HG03139 (cell line): ENCODE data around the gene CTSG.
"Not testable (repeated sequence)": the region's sequence is repeated elsewhere in the genome, so short reads cannot be mapped to it uniquely, and the experiment has no call there.

Source experiments
- ATAC-seq: cut with Tn5 transposase; IDR thresholded peaks from one replicate; pipeline ENCODE4 v1.9.1; 2021; ENCODE audit not compliant: unreplicated experiment

CTSG gene, protein sequence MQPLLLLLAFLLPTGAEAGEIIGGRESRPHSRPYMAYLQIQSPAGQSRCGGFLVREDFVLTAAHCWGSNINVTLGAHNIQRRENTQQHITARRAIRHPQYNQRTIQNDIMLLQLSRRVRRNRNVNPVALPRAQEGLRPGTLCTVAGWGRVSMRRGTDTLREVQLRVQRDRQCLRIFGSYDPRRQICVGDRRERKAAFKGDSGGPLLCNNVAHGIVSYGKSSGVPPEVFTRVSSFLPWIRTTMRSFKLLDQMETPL

DNA sequence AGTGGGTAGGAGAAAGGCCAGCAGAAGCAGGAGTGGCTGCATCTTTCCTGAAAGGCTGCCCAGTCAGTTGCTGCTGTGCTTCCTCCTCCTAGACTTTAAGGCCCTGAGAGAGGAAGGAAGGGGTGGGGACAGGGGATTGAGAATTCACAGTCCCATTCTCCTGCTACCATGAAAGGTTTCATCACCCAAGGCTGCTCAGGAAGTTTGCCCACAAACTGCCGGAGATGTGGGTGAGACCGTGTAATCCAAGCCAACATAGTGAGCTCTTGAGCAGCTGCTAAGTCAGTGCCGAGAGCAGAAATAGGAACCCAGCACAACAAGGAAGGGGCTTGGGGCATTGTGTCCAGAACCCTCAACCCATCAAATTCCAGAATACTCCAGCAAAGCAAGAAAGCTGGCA is at the start of gene CTSG:
CTSG (minus strand) TSS at position 69 of the 400 bp plus-strand sequence; CDS start at position 42, 27 bp downstream.
- ATAC-seq, result no peak

DNA sequence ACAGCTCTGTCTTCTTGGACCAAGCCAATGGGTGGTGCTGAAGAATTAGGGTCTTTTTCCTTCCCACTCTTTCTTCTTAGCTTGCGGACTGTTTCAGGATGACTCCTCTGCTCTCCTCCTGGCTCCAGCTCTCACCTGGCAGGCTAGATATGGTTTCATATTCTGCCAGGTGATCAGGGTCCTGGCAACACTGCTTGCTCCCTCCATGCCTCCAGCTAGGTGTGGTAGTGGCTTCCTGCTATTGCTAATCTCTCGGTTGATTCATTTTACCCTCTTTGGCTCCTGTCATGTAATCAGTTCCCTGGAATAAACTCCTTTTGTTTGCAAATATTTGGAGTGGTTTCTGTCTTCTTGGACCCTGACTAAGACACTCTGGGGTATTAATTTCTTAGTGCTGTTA is 37.7 kb upstream of the CTSG start:
- no peak for ATAC-seq

DNA sequence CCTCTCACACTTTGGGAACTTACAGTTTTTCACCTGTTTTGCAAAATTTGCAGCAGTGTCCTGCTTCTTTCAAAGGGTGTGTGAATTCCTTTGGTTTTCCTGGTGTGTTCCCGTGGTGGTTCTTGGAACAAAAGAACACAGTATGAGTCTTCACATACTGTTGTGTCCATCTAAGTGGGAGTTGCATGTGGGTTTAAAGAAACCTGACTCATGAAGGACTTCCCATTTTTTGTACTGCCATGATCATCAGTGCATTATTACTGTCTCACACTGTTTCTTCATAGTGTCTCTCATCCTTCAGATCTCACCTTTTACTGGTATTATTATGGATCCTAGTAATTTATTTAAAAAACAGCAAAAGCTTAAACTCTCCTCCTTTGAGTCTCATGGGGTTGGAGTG is 37.2 kb upstream of the CTSG start:
- no peak for ATAC-seq

DNA sequence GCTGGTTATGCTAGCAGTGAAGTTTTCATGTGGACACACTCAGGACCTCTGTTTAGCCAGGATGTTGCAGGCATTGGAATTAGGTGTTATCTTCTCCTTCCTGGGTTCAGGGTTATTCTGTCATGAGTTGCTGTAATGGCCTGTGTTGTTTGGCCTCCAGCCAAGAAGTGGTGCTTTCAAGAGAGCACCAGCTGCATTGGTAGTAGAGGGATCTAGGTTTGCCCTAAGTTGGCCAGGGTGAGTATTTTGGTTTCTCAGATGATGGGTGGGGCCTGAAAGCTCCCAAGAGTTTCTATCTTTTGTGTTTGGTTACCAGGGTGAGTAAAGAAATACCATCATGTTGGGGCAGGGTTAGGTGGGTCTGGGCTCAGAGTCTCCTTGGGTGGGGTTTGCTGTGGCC is 36.1 kb upstream of the CTSG start:
- no peak for ATAC-seq

DNA sequence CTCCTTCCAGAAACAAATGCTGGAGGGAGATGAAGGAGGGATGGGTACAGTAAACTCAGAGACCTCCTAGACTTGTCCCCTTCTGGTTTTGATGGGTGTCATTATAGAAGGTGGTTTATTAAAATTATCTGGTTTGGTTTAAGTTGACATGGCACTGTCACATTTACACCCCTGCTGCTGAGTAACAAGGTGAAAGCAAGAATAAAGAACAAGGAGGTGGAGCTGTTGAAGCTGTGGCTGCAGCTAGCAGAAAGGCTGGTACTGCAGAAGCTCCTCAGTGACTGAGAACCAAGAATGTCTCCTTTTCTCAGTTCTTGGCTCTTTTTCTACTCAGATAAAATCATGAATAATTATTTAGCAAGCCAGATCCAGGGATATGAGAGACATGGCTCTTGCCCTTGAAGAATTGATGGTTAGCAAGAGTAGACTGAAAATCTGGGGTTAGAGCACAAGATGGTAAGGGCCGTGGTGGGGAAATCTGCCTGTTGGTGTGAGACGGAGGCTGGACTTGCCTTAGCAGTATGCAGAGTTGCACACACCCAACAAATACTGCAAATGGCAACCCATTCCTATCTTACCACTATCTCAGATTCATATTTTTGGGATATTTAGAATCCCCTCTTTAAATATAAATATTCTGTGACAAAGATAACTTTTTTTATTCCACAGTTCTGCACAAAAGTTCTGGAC is 33.8 kb upstream of the CTSG start, which contains the start of gene GZMH:
GZMH (minus strand) TSS at position 31 of the 690 bp plus-strand sequence. CDS start 72 bp downstream, outside the sequence.
- no peak for ATAC-seq

DNA sequence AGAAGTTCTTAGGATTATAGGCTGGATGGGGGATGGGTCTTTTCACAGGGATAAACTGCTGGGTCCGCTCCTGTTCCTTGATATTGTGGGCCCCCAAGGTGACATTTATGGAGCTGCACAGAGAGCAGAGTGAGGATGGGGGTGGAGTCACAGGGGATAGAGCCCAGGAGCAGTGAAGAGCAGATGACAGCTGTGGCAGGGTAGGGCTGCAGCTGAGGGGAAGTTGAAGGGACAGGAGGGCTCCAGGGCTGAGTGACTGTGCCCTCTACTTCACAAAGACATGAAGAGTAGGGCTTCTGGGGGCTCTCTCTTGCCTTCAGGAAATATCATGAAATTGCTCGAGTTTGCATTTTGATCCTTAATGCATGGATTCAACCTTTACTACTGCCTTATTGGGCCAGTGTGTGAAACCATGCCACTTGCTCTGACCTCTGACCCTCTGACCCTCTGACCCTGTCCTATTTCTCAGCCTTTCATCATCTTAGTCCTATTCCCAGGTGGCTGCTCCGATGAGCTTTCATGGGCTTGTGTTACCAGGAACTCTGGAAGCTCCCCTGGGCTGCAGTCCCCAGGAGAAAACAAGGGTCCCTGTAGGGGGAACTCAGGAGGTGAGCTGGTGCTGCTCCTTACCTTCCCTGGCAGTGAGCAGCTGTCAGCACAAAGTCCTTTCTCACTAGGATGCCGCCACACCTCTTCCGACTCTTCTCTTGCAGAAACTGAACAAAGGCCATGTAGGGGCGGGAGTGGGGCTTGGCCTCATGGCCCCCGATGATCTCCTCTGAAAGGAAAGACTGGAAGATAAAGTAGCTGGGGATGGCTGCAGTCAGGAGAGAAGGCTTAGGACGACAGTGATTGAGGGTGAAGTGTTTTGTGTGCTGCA is 31.8 kb upstream of the CTSG start:
- no peak for ATAC-seq

DNA sequence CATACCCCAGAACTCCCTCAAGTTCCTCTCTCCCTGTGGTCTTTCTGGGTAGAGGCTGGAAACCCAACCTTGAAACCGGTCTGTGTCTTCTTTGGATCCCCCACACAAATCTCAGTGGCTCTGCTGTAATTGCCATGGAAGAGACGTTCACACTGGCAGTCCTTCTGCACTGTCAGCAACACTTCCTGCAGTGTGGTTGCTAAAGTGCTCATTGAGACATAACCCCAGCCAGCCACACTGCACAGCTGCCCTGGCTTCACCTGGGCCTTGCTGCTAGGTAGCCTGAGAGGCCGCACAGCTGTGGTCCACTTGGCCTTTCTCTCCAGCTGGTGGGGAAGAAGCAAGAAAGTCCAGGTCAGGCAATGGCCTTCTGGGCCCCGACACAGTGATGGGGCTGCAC is 31.0 kb upstream of the CTSG start:
- no peak for ATAC-seq

DNA sequence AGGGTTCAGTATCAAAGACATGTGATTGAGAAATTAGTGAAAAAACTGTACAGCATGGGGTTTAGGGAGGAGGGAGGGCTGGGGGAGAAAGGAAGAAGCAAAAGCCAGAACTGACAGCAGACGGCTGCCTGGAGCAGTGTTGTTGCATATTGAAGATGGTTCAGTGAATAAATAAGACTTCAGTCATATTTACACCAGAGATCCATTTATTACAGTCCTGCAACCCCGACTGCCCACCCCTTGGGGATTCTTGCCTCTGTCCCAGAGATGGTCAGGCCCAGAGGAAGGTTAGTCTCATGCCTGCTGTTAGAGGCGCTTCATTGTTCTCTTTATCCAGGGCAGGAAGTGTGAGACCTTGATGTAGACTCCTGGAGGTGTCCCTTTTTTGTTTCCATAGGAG is 30.2 kb upstream of the CTSG start:
- ATAC-seq, result no peak

DNA sequence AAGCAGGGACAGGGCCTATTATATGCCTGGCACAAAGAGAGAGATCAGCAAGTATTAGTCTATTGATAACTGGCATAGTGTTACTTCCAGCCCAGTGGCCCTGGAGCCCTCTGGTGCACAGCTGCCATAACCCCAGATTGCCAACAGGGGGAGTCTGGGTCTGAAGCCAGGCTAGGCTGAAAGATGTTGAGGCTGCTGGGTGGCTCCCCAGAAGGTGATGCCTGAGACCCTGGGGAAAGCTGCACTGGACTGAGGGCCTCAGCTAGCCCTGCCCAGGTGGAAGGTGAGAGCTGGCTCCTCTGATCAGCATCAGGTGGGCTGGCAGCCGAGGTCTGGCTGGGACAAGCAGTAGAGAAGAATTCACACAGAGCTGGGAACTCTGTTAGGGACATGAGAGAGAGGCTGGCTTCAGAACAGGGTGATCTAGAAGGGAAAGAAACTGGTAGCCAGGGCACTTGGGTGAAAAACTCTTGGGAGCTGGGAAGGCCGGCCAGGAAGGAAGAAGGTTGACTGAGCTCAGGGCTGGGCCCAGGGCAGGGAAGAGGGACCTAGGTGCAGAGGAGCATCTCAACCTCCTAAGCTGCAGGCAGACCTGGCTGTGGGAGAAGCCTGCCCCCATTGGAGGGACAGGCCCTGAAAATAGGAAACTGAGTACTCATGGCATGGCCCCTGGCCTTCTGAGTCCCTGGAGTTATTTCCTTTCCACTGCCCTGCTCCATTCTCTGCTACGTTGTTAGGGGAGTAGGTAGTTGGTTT is 29.6 kb upstream of the CTSG start:
- peak; percentile 85 for ATAC-seq

DNA sequence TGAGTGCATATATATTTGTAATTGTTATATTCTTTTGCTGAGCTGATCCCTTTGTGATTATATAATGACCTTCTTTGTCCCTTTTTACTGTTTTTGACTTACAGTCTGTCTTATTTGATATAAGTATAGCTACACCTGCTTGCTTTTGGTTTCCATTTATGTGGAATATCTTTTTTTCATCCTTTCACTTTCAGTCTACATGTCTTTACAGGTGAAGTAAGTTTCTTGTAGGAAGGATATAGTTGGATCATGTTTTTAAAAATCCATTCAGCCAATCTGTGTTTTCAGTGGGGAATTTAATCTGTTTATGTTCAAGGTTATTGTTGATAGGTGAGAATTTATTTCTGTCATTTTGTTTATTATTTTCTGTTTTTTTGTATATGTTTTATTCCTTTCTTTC is 21.4 kb upstream of the CTSG start:
- ATAC-seq, result no peak

DNA sequence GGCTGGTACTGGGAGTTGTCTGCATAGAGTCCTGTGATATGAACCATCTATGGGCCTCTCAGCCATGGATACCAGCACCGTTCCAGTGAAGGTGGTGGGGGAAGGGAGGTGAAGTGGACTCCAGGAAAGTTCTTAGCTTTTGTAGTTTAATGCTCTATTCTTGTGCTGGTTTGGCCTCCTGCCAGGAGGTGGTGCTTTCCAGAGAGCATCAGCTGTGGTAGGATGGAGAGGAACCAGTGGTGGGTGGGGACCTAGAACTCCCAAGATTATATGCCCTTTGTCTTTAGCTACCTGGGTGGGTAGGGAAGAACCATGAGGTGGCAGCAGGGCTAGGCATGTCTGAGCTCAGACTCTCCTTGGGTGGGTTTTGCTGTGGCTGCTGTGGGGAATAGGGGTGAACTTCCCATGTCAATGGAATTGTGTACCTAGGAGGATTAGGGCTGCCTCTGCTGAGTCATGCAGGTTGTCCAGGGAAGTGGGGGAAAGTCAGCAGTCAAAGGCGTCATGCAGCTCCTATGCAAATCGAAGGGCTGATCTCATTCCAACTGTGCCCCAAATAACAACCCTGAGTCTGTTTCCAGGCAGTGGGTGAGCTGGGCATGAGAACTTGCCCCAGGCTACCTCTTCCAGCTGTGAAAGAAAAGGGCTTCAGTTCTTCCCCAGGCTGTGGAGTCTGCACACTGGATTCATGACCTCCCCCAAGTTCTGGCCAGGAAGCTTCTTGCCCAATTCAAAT is 19.2 kb upstream of the CTSG start:
- ATAC-seq, result no peak

DNA sequence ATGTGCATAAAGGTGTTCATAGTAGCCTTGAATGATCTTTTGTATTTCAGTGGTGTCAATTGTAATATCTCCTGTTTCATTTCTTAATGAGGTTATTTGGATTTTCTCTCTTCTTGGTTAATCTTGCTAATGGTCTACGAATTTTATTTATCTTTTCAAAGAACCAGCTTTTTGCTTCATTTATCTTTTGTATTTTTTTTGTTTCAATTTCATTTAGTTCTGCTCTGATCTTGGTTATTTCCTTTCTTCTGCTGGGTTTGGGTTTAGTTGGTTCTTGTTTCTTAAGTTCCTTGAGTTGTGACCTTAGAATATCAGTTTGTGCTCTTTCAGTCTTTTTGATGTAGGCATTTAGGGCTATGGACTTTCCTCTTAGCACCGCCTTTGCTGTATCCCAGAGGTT is 15.0 kb upstream of the CTSG start:
- not testable (repeated sequence) for ATAC-seq

DNA sequence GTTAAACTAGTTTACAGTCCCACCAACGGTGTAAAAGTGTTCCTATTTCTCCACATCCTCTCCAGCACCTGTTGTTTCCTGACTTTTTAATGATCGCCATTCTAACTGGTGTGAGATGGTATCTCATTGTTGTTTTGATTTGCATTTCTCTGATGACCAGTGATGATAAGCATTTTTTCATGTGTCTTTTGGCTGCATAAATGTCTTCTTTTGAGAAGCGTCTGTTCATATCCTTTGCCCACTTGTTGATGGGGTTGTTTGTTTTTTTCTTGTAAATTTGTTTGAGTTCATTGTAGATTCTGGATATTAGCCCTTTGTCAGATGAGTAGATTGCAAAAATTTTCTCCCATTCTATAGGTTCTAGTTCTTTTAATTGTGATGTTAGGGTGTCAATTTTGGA is 8.4 kb upstream of the CTSG start:
- not testable (repeated sequence) for ATAC-seq

DNA sequence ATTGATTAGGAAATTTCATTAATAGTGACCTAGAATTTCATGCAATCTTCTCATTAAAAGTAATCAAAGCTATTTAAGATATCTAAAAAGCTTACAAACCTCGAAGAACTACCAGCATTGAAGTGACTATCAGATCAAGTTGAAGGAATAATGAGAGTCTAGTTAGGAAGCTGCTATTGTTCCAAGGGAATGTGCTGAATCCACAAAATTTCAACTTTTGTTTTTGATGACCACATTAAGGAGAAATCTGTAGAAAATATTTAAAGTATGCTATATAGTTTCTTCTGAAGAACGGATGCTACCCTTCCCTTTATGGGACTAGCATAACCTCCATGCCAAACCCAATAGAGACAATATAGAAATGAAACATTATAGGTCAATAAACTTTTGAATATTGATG is 2.5 kb upstream of the CTSG start:
- no peak for ATAC-seq

DNA sequence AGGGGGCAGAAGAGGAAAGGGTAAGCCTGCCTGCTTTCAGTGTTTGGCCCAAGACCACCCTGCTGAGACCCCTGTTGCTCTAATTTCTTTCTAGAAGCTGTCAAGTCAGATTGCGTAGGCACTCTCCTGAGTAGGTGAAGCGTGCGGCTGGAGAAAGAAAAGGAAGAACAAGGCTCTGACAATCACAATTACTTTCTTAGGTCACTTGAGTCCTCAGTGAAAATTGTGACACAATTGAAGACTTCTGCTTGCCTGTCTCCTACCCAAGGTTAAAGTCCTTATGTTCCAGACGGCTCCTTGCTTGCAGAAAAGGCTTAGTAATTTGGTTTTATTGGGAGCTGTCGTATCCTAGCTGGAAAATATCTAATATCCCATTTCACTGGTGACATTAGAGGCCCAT is 721 bp upstream of the CTSG start:
- no peak for ATAC-seq

DNA sequence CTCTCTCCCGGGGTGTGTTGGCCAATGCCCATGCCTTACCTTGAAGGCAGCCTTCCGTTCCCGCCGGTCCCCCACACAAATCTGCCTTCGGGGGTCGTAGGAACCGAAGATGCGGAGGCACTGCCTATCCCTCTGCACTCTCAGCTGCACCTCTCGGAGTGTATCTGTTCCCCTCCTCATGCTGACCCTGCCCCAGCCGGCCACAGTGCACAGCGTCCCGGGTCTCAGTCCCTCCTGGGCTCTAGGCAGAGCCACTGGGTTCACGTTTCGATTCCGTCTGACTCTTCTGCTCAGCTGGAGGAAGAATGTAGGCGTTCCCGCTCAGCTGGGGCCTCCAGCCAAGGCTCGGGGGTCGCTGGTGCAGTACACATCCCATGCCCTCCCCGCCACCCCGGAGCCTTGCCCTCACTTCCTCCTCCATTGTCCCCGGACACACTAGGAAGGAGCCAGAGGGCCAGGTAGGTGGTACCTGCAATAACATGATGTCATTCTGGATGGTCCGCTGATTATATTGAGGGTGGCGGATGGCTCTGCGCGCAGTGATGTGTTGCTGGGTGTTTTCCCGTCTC is 1.8 kb downstream of the CTSG start:
- no peak for ATAC-seq

DNA sequence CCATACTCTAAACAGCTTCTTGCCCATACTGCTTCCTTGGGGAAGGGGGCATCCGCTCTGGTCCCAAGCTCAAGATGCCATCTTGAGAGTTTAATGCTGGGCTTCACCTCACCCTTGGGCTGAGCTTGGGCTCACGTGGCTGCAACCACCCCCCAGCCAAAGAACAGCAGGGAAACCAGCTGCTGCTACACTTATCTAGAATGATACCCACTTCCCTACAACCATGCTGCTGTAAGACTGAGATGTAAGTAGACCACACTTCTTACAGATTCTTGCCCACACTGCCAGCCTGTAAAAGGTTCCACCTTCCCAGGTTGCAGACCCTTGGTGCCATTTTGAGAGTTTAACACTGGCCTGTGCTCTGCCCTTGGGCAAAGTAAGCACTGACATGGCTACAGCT is 9.7 kb downstream of the CTSG start:
- ATAC-seq, result no peak

DNA sequence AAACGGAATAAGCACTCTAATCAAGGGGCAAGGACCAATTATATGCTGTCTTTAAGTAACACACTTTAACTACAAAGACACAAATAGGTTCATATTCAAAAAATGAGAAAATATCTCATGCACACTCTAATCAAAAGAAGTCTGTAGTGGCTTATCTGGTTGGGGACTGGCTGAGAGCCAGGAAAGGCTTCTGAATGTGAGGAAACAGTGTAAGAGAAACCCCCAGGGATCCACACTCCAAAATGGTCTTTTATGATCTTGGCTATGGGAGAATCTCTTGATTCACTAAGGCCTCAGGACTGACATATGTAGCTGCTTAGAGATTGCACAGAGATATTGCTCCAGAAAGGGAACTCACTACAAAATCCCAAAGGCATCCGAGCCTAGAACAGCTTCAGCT is 10.3 kb downstream of the CTSG start:
- no peak for ATAC-seq

DNA sequence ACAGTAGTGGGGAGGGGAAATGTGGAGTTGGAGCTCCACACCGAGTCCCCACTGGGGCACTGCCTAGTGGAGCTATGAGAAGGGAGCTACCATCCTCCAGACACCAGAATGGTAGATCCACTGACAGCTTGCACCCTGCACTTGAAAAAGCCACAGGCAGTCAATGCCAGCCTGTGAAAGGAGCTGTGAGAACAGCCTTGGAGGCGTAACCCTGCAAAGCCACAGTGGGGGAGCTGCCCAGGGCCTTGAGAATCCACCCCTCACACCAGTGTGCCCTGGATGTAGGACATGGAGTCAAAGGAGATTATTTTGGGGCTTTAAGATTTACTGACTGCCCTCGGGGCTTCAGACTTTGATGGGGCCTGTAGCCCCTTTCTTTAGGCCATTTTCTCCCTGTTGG is 12.5 kb downstream of the CTSG start:
- ATAC-seq, result no peak

DNA sequence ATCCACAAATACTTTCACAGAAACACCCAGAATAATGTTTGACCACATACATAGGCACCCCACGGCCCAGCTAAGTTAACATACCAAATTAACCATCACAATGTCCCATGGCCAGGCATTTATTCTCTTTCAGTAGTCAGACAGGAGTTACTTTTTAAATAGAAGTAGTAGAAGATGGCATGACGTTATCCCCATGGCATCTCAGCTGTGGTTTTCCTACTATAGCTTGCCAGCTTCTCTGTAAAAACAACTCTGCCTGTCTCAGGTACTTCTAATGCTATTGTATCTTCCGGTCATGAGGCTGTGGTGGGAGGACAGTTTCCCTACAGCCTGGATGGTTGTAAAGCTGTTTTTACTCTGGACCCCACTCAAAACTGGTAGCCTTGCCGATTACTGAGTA is 19.3 kb downstream of the CTSG start:
- no peak for ATAC-seq
